ENCODE measurements around the gene SLC5A11.

- TF ChIP-seq CTCF (conservative IDR thresholded peaks at IDR 0.05 in 1 of 2, IDR thresholded peaks at IDR 0.05 in 1 of 2; ENCODE audit: low read depth in 1 of 2, low read length in 2 of 2): no peak
- TF ChIP-seq EZH2 (IDR thresholded peaks at IDR 0.05; ENCODE audit: low read length, missing control alignments): no peak
Measured at GRCh38 chr16:24879684-24880083, 33.9 kb downstream of the SLC5A11 start.

All from fibroblast of lung (primary cell).